ENCODE data around the gene TMEM44. TPM values are rescaled to one million over a fixed set of nuclear protein-coding genes. Genes with fewer than 3 reads are reported as not detected.
"Not testable (repeated sequence)": the region's sequence is repeated elsewhere in the genome, so short reads cannot be mapped to it uniquely, and the experiment has no call there.

Gene TMEM44
- total RNA-seq, 1 experiment from 2014 or later = 12.2 TPM

GRCh38 chr3:194632809-194633348, 340 bp downstream of the TMEM44 start:
- H3K4me3 ChIP-seq = peak overlapping the region; percentile 77
- no peaks in the 10 kb centered on the region for H3K27me3 ChIP-seq (replicated peaks)
- H3K27ac ChIP-seq = 0 out of 2 replicates have a peak overlapping the region, but pooled peaks have one; percentile 23
- H3K9me3 ChIP-seq (replicated peaks) = no peaks in the 10 kb centered on the region
- H3K4me1 ChIP-seq (replicated peaks) = peaks cover 7% of the 10 kb centered on the region; the same call in 1 of the 2 replicates
- H3K36me3 ChIP-seq = peaks cover 24% of the 10 kb centered on the region
- peak in 1 of 2 experiments; percentile 24 for DNase-seq (ENCODE audit: low read depth in 1 of 2, low spot score in 2 of 2)

GRCh38 chr3:194632226-194632808, 902 bp downstream of the TMEM44 start:
- Histone ChIP-seq H3K27ac (no peak overlapping the region), H3K27me3 (replicated peaks) (no peaks in the 10 kb centered on the region), H3K9me3 (replicated peaks) (no peaks in the 10 kb centered on the region), H3K4me1 (replicated peaks) (peaks cover 7% of the 10 kb centered on the region; the same call in 1 of the 2 replicates), H3K4me3 (peak overlapping the region; percentile 77), H3K36me3 (peaks cover 30% of the 10 kb centered on the region)
- DNase-seq (ENCODE audit: low read depth in 1 of 2, low spot score in 2 of 2) = no peak

GRCh38 chr3:194631696-194632095, 1.5 kb downstream of the TMEM44 start:
- DNase-seq (ENCODE audit: low read depth in 1 of 2, low spot score in 2 of 2) = no peak

GRCh38 chr3:194630681-194631080, 2.5 kb downstream of the TMEM44 start:
- H3K27ac ChIP-seq; H3K9me3 ChIP-seq (replicated peaks); DNase-seq (ENCODE audit: low read depth in 1 of 2, low spot score in 2 of 2); H3K4me3 ChIP-seq; H3K27me3 ChIP-seq (replicated peaks); H3K4me1 ChIP-seq (replicated peaks): not testable (repeated sequence)
- peaks cover 42% of the 10 kb centered on the region for H3K36me3 ChIP-seq

More at GRCh38 chr3:194631696-194632095, 1.5 kb downstream of the TMEM44 start:
- no peaks in the 10 kb centered on the region for H3K27me3 ChIP-seq (replicated peaks)
- H3K9me3 ChIP-seq (replicated peaks) = no peaks in the 10 kb centered on the region
- peaks cover 7% of the 10 kb centered on the region; the same call in 1 of the 2 replicates for H3K4me1 ChIP-seq (replicated peaks)
- H3K36me3 ChIP-seq = peaks cover 35% of the 10 kb centered on the region
- H3K27ac ChIP-seq = no peak overlapping the region
- no peak overlapping the region for H3K4me3 ChIP-seq

GRCh38 chr3:194624956-194625355, 8.3 kb downstream of the TMEM44 start:
- DNase-seq (ENCODE audit: low read depth in 1 of 2, low spot score in 2 of 2) = no peak
- H3K36me3 ChIP-seq = peaks cover 56% of the 10 kb centered on the region
- no peaks in the 10 kb centered on the region for H3K27me3 ChIP-seq (replicated peaks)

GRCh38 chr3:194623449-194624290, 9.5 kb downstream of the TMEM44 start:
- Histone ChIP-seq H3K36me3 (peaks cover 61% of the 10 kb centered on the region), H3K4me1 (replicated peaks) (peaks cover 3% of the 10 kb centered on the region; the same call in 1 of the 2 replicates), H3K27me3 (replicated peaks) (no peaks in the 10 kb centered on the region), H3K4me3 (no peak overlapping the region), H3K9me3 (replicated peaks) (no peaks in the 10 kb centered on the region), H3K27ac (no peak overlapping the region)
- no peak for DNase-seq (ENCODE audit: low read depth in 1 of 2, low spot score in 2 of 2)

More at GRCh38 chr3:194624956-194625355, 8.3 kb downstream of the TMEM44 start:
- Histone ChIP-seq H3K9me3 (replicated peaks) (no peaks in the 10 kb centered on the region), H3K4me1 (replicated peaks) (peaks cover 3% of the 10 kb centered on the region; the same call in 1 of the 2 replicates), H3K4me3 (no peak overlapping the region), H3K27ac (no peak overlapping the region)

- Histone ChIP-seq H3K4me3 (no peak overlapping the region), H3K9me3 (replicated peaks) (no peaks in the 10 kb centered on the region), H3K27ac (no peak overlapping the region), H3K36me3 (peaks cover 52% of the 10 kb centered on the region), H3K27me3 (replicated peaks) (no peaks in the 10 kb centered on the region), H3K4me1 (replicated peaks) (peaks cover 3% of the 10 kb centered on the region; the same call in 1 of the 2 replicates)
- DNase-seq (ENCODE audit: low read depth in 1 of 2, low spot score in 2 of 2) = no peak
Measured at GRCh38 chr3:194622621-194623340, 10.4 kb downstream of the TMEM44 start.

GRCh38 chr3:194621947-194622346, 11.3 kb downstream of the TMEM44 start:
- Histone ChIP-seq H3K27me3 (replicated peaks) (no peaks in the 10 kb centered on the region), H3K27ac (no peak overlapping the region), H3K4me1 (replicated peaks) (peaks cover 3% of the 10 kb centered on the region; the same call in 1 of the 2 replicates), H3K9me3 (replicated peaks) (no peaks in the 10 kb centered on the region), H3K4me3 (no peak overlapping the region), H3K36me3 (peaks cover 43% of the 10 kb centered on the region)
- no peak for DNase-seq (ENCODE audit: low read depth in 1 of 2, low spot score in 2 of 2)

- Histone ChIP-seq H3K4me1 (replicated peaks) (peaks cover 3% of the 10 kb centered on the region; the same call in 1 of the 2 replicates), H3K27ac (no peak overlapping the region), H3K27me3 (replicated peaks) (no peaks in the 10 kb centered on the region), H3K36me3 (peaks cover 30% of the 10 kb centered on the region), H3K9me3 (replicated peaks) (no peaks in the 10 kb centered on the region), H3K4me3 (no peak overlapping the region)
- no peak for DNase-seq (ENCODE audit: low read depth in 1 of 2, low spot score in 2 of 2)
Measured at GRCh38 chr3:194620196-194620595, 13.0 kb downstream of the TMEM44 start.

- Histone ChIP-seq H3K9me3 (replicated peaks) (no peaks in the 10 kb centered on the region), H3K27me3 (replicated peaks) (no peaks in the 10 kb centered on the region), H3K4me3 (no peak overlapping the region), H3K4me1 (replicated peaks) (peaks cover 3% of the 10 kb centered on the region; the same call in 1 of the 2 replicates), H3K36me3 (peaks cover 26% of the 10 kb centered on the region), H3K27ac (no peak overlapping the region)
- no peak for DNase-seq (ENCODE audit: low read depth in 1 of 2, low spot score in 2 of 2)
Measured at GRCh38 chr3:194619741-194620140, 13.5 kb downstream of the TMEM44 start.

GRCh38 chr3:194618858-194619608, 14.2 kb downstream of the TMEM44 start:
- Histone ChIP-seq H3K9me3 (replicated peaks) (no peaks in the 10 kb centered on the region), H3K4me1 (replicated peaks) (peaks cover 3% of the 10 kb centered on the region; the same call in 1 of the 2 replicates), H3K27me3 (replicated peaks) (no peaks in the 10 kb centered on the region), H3K27ac (no peak overlapping the region), H3K36me3 (peaks cover 29% of the 10 kb centered on the region), H3K4me3 (no peak overlapping the region)
- no peak for DNase-seq (ENCODE audit: low read depth in 1 of 2, low spot score in 2 of 2)

GRCh38 chr3:194617827-194618226, 15.4 kb downstream of the TMEM44 start:
- H3K27me3 ChIP-seq (replicated peaks) = no peaks in the 10 kb centered on the region
- no peaks in the 10 kb centered on the region for H3K9me3 ChIP-seq (replicated peaks)
- peaks cover 3% of the 10 kb centered on the region; the same call in 1 of the 2 replicates for H3K4me1 ChIP-seq (replicated peaks)
- DNase-seq (ENCODE audit: low read depth in 1 of 2, low spot score in 2 of 2) = no peak
- peaks cover 29% of the 10 kb centered on the region for H3K36me3 ChIP-seq
- no peak overlapping the region for H3K27ac ChIP-seq
- H3K4me3 ChIP-seq = no peak overlapping the region

Data from SJSA1 (cell line).